PC-9 (cell line): ENCODE data around the gene HABP4. TPM values are rescaled to one million over a fixed set of nuclear protein-coding genes. Genes with fewer than 3 reads are reported as not detected.

Source experiments
- BruUV-seq: library from RNA; stranded (reverse); fragments of 400-500 nt; replicated peaks from 2 replicates; lab custom pipeline; 2021; lab: Mats Ljungman, UMichigan
- CTCF ChIA-PET: fragments of 300-600 bp; sonication (Branson Sonifier 250); formaldehyde crosslinking; loops from one replicate; lab custom pipeline; 2022; ENCODE audit warnings: antibody characterized with exemption; lab: Charles Lee
- POLR2A ChIA-PET: fragments of 300-600 bp; sonication (Branson Sonifier 250); formaldehyde crosslinking; loops from one replicate; lab custom pipeline; 2022; ENCODE audit warnings: antibody characterized with exemption; ENCODE audit not compliant: unreplicated experiment; lab: Charles Lee
- DNase-seq, 2 experiments: peaks; one replicate each; pipeline versions ENCODE4 v3.0.0 to v3.0.0-alpha.2; 2015 to 2022; ENCODE audit warnings: mixed read lengths in 1 of 2
- H2AFZ ChIP-seq: fragments of 200-600 bp; sonication (generic); 2 replicates; pipeline ENCODE4 v1.8.1; 2017; ENCODE audit warnings: antibody characterized with exemption
- H3F3A ChIP-seq: fragments of 200-600 bp; sonication (generic); 2 replicates; pipeline ENCODE4 v1.8.1; 2017; ENCODE audit warnings: antibody characterized with exemption, mild to moderate bottlenecking, low read depth; ENCODE audit not compliant: insufficient read depth
- H3K27ac ChIP-seq: fragments of 200-600 bp; sonication (generic); 2 replicates; pipeline ENCODE4 v1.6.1; 2016; ENCODE audit warnings: mixed run types
- H3K27me3 ChIP-seq: fragments of 200-600 bp; sonication (generic); 2 replicates; pipeline ENCODE4 v1.6.1; 2016; ENCODE audit warnings: low read depth, mixed run types; ENCODE audit not compliant: insufficient read depth
- H3K36me3 ChIP-seq: fragments of 200-600 bp; sonication (generic); 2 replicates; pipeline ENCODE4 v1.6.1; 2016; ENCODE audit warnings: low read depth, mixed run types
- H3K4me1 ChIP-seq: fragments of 200-600 bp; sonication (generic); replicated peaks from 2 replicates; pipeline ENCODE4 v1.6.1; 2016; ENCODE audit warnings: mixed run types; ENCODE audit not compliant: insufficient read depth
- H3K4me2 ChIP-seq: fragments of 200-600 bp; sonication (generic); 2 replicates; pipeline ENCODE4 v1.6.1; 2017; ENCODE audit warnings: mixed run types
- H3K4me3 ChIP-seq: fragments of 200-600 bp; sonication (generic); 2 replicates; pipeline ENCODE4 v1.6.1; 2016; ENCODE audit warnings: mixed run types
- H3K79me2 ChIP-seq: fragments of 200-600 bp; sonication (generic); 2 replicates; pipeline ENCODE4 v1.6.1; 2017; ENCODE audit warnings: low read depth, mixed run types
- H3K9me2 ChIP-seq: fragments of 200-600 bp; sonication (generic); 2 replicates; pipeline ENCODE4 v1.8.1; 2017; ENCODE audit warnings: mild to moderate bottlenecking; ENCODE audit not compliant: insufficient read depth
- H3K9me3 ChIP-seq: fragments of 200-600 bp; sonication (generic); 2 replicates; pipeline ENCODE4 v1.8.1; 2016; ENCODE audit warnings: low read depth; ENCODE audit not compliant: insufficient read depth
- H4K20me1 ChIP-seq: fragments of 200-600 bp; sonication (generic); 2 replicates; pipeline ENCODE4 v1.8.1; 2017; ENCODE audit not compliant: insufficient read depth
- CTCF ChIP-seq: fragments of 200-600 bp; sonication (generic); conservative IDR thresholded peaks from 2 replicates; pipeline ENCODE4 v1.6.1; 2017; ENCODE audit warnings: mixed run types, antibody characterized with exemption, mild to moderate bottlenecking, moderate library complexity
- EZH2 ChIP-seq: fragments of 200-600 bp; sonication (generic); IDR thresholded peaks from 2 replicates; pipeline ENCODE4 v1.8.0; 2017; ENCODE audit warnings: antibody characterized with exemption, low read depth
- intact Hi-C: fragments of 100-400 bp; cut with micrococcal nuclease; formaldehyde crosslinking; loops from one replicate; pipeline ENCODE4 v1.10.0; 2022; ENCODE audit not compliant: unreplicated experiment
- total RNA-seq: library from RNA; stranded (reverse); gene quantifications from 2 replicates; pipeline ENCODE4 v1.2.3, GENCODE V29; 2021

Gene HABP4
- total RNA-seq, 1 experiment from 2014 or later: 8.1 TPM

- Histone ChIP-seq H3K9me3 (no peaks in the 10 kb centered on the region), H3K36me3 (no peaks in the 10 kb centered on the region), H3K4me2 (no peak overlapping the region), H3K4me1 (no peaks in the 10 kb centered on the region), H3K4me3 (no peak overlapping the region), H3K79me2 (no peaks in the 10 kb centered on the region), H3K27me3 (no peaks in the 10 kb centered on the region), H3K27ac (no peak overlapping the region), H2AFZ (no peak overlapping the region), H4K20me1 (no peaks in the 10 kb centered on the region), H3F3A (no peaks in the 10 kb centered on the region), H3K9me2 (no peaks in the 10 kb centered on the region)
- POLR2A ChIA-PET: no interaction called here
- CTCF ChIA-PET: no interaction called here
- intact Hi-C loops: no loop called here
- TF ChIP-seq CTCF: no peak
- TF ChIP-seq EZH2: no peak
- DNase-seq: no peak
- BruUV-seq: no TSS peak
These were observed 90.1 kb downstream of the HABP4 start for GRCh38 chr9:96540106-96540505.

Other genes with a start within 250 kb of the HABP4 start
- gene HSD17B3, start 148.0 kb upstream of the HABP4 start, total RNA-seq: 0.38 TPM in 1 of 2 replicates, not detected in the other
- 27.6 and 34.4 TPM in 2 replicates for gene SLC35D2, start 66.5 kb upstream of the HABP4 start, total RNA-seq
- 12.6 and 14.0 TPM in 2 replicates for gene ZNF367, start 31.8 kb upstream of the HABP4 start, total RNA-seq
- 43.3 and 47.2 TPM in 2 replicates for gene CDC14B, start 169.7 kb downstream of the HABP4 start, total RNA-seq
- 7.6 and 8.5 TPM in 2 replicates for gene PRXL2C, start 205.1 kb downstream of the HABP4 start, total RNA-seq